IPS DF 19.7 (cell line): ENCODE data around the gene DCST1.
A peak's percentile ranks its signal among the peaks of the same experiment; 100 is the strongest.

Experiments used
- DNase-seq: peaks from one replicate; pipeline ENCODE4 v3.0.0-alpha.2; 2013; ENCODE audit warnings: low read depth, low spot score

DCST1 gene

GRCh38 chr1:155001675-155002463 is 31.8 kb upstream of the DCST1 start:
- DNase-seq = peak; percentile 93

- no peak for DNase-seq
Observed at GRCh38 chr1:155002464-155003226, 31.0 kb upstream of the DCST1 start, which contains the start of gene ZBTB7B. Gene ZBTB7B, plus strand, starts transcription at chr1:155002802. Its CDS starts 11,859 bp downstream, at chr1:155014661.

GRCh38 chr1:155003227-155003765 is 30.3 kb upstream of the DCST1 start:
- no peak for DNase-seq

GRCh38 chr1:155003766-155004351 is 29.8 kb upstream of the DCST1 start:
- no peak for DNase-seq

GRCh38 chr1:155004352-155005075 is 29.1 kb upstream of the DCST1 start:
- no peak for DNase-seq

- no peak for DNase-seq
Observed at GRCh38 chr1:155005076-155006011, 28.3 kb upstream of the DCST1 start.

GRCh38 chr1:155006601-155007101 is 27.0 kb upstream of the DCST1 start:
- DNase-seq = no peak

GRCh38 chr1:155007251-155007828 is 26.3 kb upstream of the DCST1 start:
- no peak for DNase-seq

GRCh38 chr1:155008015-155008941 is 25.3 kb upstream of the DCST1 start:
- DNase-seq = no peak

GRCh38 chr1:155009221-155009711 is 24.4 kb upstream of the DCST1 start:
- no peak for DNase-seq

GRCh38 chr1:155009742-155010141 is 23.9 kb upstream of the DCST1 start:
- DNase-seq = no peak

- no peak for DNase-seq
Observed at GRCh38 chr1:155010211-155010918, 23.3 kb upstream of the DCST1 start.

- no peak for DNase-seq
Observed at GRCh38 chr1:155011004-155011416, 22.6 kb upstream of the DCST1 start.

GRCh38 chr1:155011437-155012025 is 22.1 kb upstream of the DCST1 start:
- DNase-seq = no peak

GRCh38 chr1:155012026-155012546 is 21.5 kb upstream of the DCST1 start:
- no peak for DNase-seq

GRCh38 chr1:155012776-155013602 is 20.6 kb upstream of the DCST1 start:
- DNase-seq = no peak
